Measurements from ENCODE around the gene COMMD7.

The COMMD7 gene

DNA sequence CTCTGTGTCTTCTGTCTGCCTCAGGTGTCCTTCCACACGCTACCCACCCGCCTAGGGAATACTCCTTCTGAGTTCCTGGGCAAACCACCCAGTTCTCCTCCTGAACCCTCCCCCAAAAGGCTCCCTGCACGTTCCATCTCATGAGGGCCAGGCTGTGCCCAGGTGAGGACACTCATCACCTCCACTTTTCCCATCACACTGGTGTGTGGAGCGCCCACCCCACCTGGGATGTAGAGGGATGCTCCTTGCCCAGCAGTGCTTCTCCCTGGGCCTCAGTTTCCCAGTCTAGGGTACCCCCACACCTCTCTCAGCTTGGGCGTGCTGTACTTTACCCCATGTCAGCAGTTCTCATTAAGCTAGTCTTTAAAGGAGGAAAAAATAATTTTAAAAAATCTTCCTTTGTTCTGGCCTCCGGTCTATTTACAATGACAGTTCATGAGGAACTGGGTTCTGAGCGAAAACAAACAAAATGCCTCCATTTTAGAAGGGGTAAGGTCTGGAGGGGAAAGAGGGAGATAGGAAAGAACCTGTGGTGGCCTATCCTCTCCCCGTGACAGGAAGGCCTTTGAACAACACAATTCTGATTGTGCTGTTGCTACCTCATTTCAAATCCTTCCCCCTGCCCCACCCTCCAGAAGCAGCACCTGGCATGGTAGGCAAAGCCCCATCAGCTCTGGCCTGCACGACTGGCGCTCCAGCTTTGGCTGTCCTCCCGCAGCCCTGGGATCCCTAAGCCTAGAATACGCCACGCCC is 67.9 kb downstream of the COMMD7 start:
- no peak for DNase-seq

GRCh38 chr20:32674362-32674789 is 68.9 kb downstream of the COMMD7 start:
- no peak for DNase-seq

GRCh38 chr20:32672982-32673851 is 70.0 kb downstream of the COMMD7 start:
- no peak for DNase-seq

DNA sequence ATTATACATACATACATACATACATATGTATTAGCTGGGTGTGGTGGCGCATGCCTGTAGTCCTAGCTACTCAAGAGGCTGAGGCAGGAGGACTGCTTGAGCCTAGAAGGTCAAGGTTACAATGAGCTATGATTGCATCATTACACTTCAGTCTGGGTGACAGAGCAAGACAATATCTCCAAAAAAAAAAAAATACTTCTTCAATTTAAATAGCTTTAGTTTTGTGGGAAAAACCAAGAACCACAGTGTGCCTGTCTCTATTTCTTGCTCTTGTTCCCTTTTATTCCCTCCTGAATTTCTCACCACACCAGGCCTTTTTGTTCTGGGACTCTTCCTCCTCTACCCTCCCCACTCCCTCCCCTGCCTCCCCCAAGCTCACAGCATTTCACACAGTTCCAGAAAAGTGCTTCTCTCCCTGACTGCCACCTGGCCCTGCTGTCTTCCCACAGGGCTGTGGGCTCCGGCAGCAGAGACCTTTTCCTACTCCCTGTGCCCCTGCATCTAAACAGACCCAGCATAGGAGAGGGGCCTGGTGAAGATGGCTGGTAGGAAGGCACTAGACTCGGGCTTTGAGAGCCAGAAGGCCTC is 70.8 kb downstream of the COMMD7 start:
- no peak for DNase-seq

- DNase-seq = no peak
These were observed 72.4 kb downstream of the COMMD7 start for GRCh38 chr20:32670773-32671455.

DNA sequence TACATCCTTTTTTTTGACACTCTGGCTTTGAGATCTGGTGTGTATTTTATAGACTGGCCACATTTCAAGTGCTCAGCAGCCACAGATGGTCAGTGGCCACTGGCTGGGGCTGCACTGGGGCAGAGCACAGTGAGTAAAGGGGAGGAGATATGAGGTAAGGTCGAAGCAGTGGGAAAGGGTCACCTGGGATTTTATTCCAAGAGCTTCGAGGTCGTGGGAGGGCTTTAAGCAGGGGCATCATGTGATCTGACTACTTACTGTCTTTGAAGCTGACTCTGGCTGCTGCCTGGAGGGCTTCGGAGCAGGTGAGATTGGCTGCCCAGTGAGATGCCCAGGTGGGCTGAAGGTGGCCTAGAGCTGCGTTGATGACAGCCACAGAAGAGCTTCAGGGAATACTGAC is 76.2 kb downstream of the COMMD7 start:
- DNase-seq = no peak

- DNase-seq = no peak
These were observed 78.5 kb downstream of the COMMD7 start for GRCh38 chr20:32664678-32665159.

GRCh38 chr20:32664012-32664677 is 79.1 kb downstream of the COMMD7 start:
- DNase-seq = no peak

DNA sequence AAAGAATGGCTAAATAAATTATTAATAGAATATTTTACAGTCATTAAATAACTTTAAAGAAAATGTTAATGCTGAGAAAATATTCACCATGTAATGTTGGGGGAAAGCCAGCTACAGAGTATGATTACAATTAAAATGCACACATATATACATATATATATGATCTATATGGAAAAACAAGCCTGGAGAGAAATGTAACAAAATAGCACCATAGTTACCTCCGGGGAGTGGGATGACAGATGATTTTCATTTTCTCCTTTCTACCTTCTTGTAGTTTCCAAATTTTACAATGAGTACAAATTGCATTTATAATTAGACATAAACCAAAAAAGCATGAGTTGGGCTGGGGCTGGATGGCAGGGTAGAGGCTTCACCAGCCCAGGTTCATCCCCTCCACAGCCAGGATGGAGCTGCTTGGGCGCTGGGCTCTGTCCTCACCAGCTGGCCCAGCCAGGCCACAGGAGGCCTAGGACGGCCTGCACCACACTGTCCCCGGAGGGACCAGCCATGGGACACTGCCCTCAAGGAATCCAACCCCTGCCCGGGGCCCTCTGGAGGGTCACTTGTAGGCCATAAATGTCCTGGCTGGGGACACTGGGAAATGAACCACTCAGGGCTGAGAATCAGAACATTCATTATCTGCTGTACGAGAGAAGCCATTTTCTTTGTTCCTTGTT is 79.8 kb downstream of the COMMD7 start:
- DNase-seq = no peak

DNA sequence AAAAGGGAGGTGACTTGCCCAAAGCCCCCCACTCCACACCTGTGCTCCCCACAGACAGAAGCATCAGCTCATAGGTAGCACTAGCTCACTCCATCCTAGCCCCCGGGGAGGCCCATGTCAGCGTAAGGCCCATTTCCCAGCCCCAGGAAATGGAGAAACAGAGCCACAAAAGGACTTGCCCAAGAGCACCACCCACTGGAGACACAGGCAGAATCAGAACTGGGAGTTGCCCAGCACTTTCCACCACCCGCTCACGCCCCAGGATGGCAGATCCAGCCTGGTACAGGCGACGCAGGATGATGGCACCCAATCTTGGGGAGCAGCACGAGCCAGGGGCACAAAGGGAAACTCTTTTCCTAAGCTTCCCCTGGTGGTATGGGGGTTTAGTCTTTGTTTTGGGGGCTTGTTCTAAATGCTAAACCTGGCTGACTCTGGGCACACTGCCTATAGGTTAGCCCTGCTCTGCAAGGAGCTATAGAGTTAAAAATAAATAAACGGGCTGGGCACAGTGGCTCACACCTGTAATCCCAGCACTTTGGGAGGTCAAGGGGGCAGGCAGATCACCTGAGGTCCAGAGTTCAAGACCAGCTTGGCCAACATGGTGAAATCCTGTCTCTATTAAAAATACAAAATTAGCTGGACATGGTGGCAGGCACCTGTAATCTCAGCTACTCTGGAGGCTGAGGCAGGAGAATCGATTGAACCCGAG is 81.3 kb downstream of the COMMD7 start:
- no peak for DNase-seq

GRCh38 chr20:32660661-32661060 is 82.6 kb downstream of the COMMD7 start:
- DNase-seq = no peak

DNA sequence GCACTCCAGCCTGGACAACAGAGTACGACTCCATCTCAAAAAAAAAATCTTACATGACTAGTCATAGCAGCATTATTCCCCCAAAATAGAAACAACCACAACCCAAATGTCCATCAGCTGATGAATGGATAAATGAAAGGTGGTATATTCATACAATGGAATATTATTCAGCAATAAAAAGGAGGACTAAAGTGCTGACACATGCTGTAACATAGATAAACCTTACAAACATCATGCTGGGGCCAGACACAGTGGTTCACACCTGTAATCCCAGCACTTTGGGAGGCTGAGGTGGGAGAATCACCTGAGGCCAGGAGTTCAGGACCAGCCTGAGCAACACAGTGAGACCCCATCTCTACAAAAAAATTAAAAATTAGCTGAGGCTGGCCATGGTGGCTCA is 86.4 kb downstream of the COMMD7 start:
- DNase-seq = no peak

DNA sequence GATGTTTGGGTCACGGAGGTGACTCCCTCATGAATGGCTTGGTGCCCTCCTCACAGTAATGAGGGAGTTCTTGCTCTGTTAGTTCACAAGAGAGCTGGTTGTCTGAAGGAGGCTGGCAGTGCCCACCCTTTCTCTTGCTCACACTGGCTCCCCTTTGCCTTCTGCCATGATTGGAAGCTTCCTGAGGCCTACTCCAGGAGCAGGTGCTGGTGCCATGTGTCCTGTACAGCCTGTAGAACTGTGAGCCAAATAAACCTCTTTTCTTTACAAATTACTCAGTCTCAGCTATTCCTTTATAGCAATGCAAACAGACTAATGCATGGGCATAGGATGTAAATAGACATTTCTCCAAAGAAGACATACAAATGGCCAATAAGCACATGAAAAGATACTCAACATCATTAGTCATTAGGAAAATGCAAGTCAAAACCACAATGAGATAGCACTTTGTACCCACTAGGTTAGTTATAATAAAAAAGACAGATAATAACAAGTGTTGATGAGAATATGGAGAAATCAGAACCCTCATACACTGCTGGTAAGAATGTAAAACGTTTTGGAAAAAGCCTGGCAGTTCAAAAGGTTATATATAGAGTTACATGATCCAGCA is 87.3 kb downstream of the COMMD7 start:
- no peak for DNase-seq

DNA sequence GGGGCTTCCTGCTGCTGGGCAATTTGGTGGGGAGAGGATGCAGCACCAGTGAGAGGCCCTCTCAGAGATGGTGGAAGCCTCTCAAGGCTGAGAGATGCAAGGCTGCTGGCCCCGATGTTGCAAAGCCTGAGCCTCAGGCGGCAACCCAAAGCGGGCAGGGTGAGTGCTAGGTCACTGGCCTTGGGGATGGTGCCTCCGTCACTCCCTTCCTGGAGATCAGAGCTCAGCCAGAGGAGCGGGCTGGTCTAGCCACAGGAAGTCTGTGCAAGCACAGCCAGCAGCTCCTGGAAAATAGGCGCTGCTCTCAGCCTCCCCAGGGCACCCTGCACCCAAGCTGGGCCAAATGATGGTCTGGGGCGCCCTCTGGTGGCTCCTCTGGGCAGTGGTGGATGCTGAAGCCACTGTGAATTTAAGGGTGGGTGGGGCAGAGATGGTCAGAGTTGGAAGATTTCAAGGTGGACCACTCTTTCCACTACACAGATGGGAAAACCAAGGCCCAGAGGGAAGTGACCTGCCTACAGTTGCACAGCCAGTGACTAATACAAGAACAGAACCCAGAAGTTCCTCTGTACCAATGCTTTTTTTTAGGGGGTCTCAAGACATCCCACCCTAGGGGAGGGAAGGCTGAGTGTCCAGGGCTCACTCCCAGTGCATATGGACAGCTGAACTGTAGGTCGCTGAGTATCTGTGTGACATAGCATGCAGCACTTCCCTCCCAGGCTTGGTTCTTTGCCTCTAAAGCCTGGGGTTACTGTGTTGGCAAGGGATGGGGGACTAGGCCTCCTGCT is 90.3 kb downstream of the COMMD7 start:
- DNase-seq = peak; percentile 71

Data from activated gamma-delta T cell (primary cell).